Trophoblast cell (in vitro differentiated cells and primary cell): Measurements from ENCODE around the gene RAD51B.
A peak's percentile ranks its signal among the peaks of the same experiment; 100 is the strongest.

ENCODE experiments used
- DNase-seq, 2 donors: peaks; one replicate each; pipeline ENCODE4 v3.0.0-alpha.2; 2016
- H2AFZ ChIP-seq: 2 replicates; pipeline ENCODE4 v1.6.1; 2013; ENCODE audit warnings: low read length, moderate library complexity, mild to moderate bottlenecking; ENCODE audit not compliant: insufficient read depth, poor library complexity
- H2AK5ac ChIP-seq: 2 replicates; pipeline ENCODE4 v1.6.1; 2013; ENCODE audit warnings: mild to moderate bottlenecking, low read length
- H2BK120ac ChIP-seq: 2 replicates; pipeline ENCODE4 v1.6.1; 2013; ENCODE audit warnings: low read length, mild to moderate bottlenecking, moderate library complexity; ENCODE audit not compliant: insufficient read depth, poor library complexity
- H2BK12ac ChIP-seq: 2 replicates; pipeline ENCODE4 v1.6.1; 2013; ENCODE audit warnings: mild to moderate bottlenecking, low read length, moderate library complexity
- H2BK5ac ChIP-seq: 2 replicates; pipeline ENCODE4 v1.6.1; 2013; ENCODE audit warnings: low read length, low read depth, moderate library complexity, mild to moderate bottlenecking; ENCODE audit not compliant: poor library complexity
- H3K14ac ChIP-seq: 2 replicates; pipeline ENCODE4 v1.6.1; 2013; ENCODE audit warnings: mild to moderate bottlenecking, low read length
- H3K18ac ChIP-seq: 2 replicates; pipeline ENCODE4 v1.6.1; 2013; ENCODE audit warnings: mild to moderate bottlenecking, low read length
- H3K23ac ChIP-seq: 2 replicates; pipeline ENCODE4 v1.6.1; 2013; ENCODE audit warnings: low read length
- H3K27ac ChIP-seq: 2 replicates; pipeline ENCODE4 v1.5.1; 2013; ENCODE audit warnings: low read depth, mild to moderate bottlenecking, inconsistent platforms, low read length, moderate library complexity
- H3K27me3 ChIP-seq: 2 replicates; pipeline ENCODE4 v1.6.1; 2013; ENCODE audit warnings: inconsistent platforms, mild to moderate bottlenecking, low read length, moderate library complexity; ENCODE audit not compliant: insufficient read depth
- H3K36me3 ChIP-seq, 2 experiments: 1 replicate in 1 of 2; 2 replicates in 1 of 2; pipeline ENCODE4 v1.6.1; 2013; ENCODE audit warnings: low read length in 2 of 2, mild to moderate bottlenecking in 2 of 2, moderate library complexity in 1 of 2; ENCODE audit not compliant: insufficient read depth in 2 of 2, control insufficient read depth in 1 of 2
- H3K4ac ChIP-seq: 2 replicates; pipeline ENCODE4 v1.6.1; 2013; ENCODE audit warnings: low read depth, mild to moderate bottlenecking, low read length, moderate library complexity
- H3K4me1 ChIP-seq, 2 experiments: 1 replicate in 1 of 2; 2 replicates in 1 of 2; pipeline ENCODE4 v1.6.1; 2013; ENCODE audit warnings: low read length in 2 of 2, mild to moderate bottlenecking in 2 of 2, moderate library complexity in 1 of 2; ENCODE audit not compliant: insufficient read depth in 2 of 2, control insufficient read depth in 1 of 2
- H3K4me2 ChIP-seq: 2 replicates; pipeline ENCODE4 v1.6.1; 2013; ENCODE audit warnings: inconsistent platforms, mild to moderate bottlenecking, low read length, moderate library complexity
- H3K4me3 ChIP-seq: 2 replicates; pipeline ENCODE4 v1.5.1; 2013; ENCODE audit warnings: mild to moderate bottlenecking, low read depth, low read length, inconsistent platforms
- H3K79me1 ChIP-seq: one replicate; pipeline ENCODE4 v1.6.1; 2013; ENCODE audit warnings: low read length
- H3K79me2 ChIP-seq: 2 replicates; pipeline ENCODE4 v1.6.1; 2013; ENCODE audit warnings: low read length, mild to moderate bottlenecking; ENCODE audit not compliant: control insufficient read depth, insufficient read depth, poor library complexity
- H3K9ac ChIP-seq: 2 replicates; pipeline ENCODE4 v1.6.1; 2013; ENCODE audit warnings: mild to moderate bottlenecking, low read length
- H3K9me3 ChIP-seq: 2 replicates; pipeline ENCODE4 v1.6.1; 2013; ENCODE audit warnings: low read depth, mild to moderate bottlenecking, control low read depth, inconsistent platforms, low read length; ENCODE audit not compliant: insufficient read depth
- H4K12ac ChIP-seq: 2 replicates; pipeline ENCODE4 v1.6.1; 2013; ENCODE audit warnings: low read depth, mild to moderate bottlenecking, low read length, moderate library complexity
- H4K8ac ChIP-seq: 2 replicates; pipeline ENCODE4 v1.6.1; 2013; ENCODE audit warnings: low read depth, mild to moderate bottlenecking, low read length, moderate library complexity
- H4K91ac ChIP-seq: one replicate; pipeline ENCODE4 v1.6.1; 2013; ENCODE audit warnings: low read depth, mild to moderate bottlenecking, low read length, moderate library complexity
- WGBS: extraction: QIAGEN DNeasy Blood & Tissue Kit; methylation state at CpG from one replicate; pipeline ENCODE4 v1.1.7; 2013; ENCODE audit warnings: missing lambda C conversion rate; ENCODE audit not compliant: insufficient read length, insufficient coverage; ENCODE audit errors: extremely low coverage; 5-methylcytosine and 5-hydroxymethylcytosine counted together

RAD51B gene

GRCh38 chr14:68692916-68693771, 873.6 kb downstream of the RAD51B start:
- Histone ChIP-seq H3K79me2 (peaks cover 2% of the 10 kb centered on the region), H3K4me1 (peaks cover 10 to 24% of the 10 kb centered on the region in 2 experiments), H3K4me3 (no peak overlapping the region), H4K8ac (no peak overlapping the region), H3K18ac (no peak overlapping the region), H4K12ac (no peak overlapping the region), H3K27me3 (no peaks in the 10 kb centered on the region), H4K91ac (no peak overlapping the region), H2BK12ac (peak overlapping the region; percentile 37), H3K23ac (no peak overlapping the region), H3K79me1 (peaks cover 18% of the 10 kb centered on the region), H3K9ac (no peak overlapping the region), H3K4me2 (no peak overlapping the region), H3K36me3 (no peaks in the 10 kb centered on the region), H2BK120ac (no peak overlapping the region), H2BK5ac (no peak overlapping the region), H3K27ac (no peak overlapping the region), H3K14ac (no peak overlapping the region), H2AFZ (no peak overlapping the region), H3K4ac (no peak overlapping the region), H3K9me3 (no peaks in the 10 kb centered on the region), H2AK5ac (no peak overlapping the region)
- no CpG with 5 or more reads among the region's 14 CpGs for whole genome bisulfite sequencing
- DNase-seq: peak in 1 of 2 donors; percentile 64

- no peak overlapping the region for H2BK5ac ChIP-seq
- peaks cover 6 to 19% of the 10 kb centered on the region in 2 experiments for H3K4me1 ChIP-seq
- no peak overlapping the region for H3K9ac ChIP-seq
- WGBS: no CpG with 5 or more reads among the region's 2 CpGs
- H3K9me3 ChIP-seq: no peaks in the 10 kb centered on the region
- H2BK120ac ChIP-seq: no peak overlapping the region
- H3K4me2 ChIP-seq: no peak overlapping the region
- no peaks in the 10 kb centered on the region for H3K36me3 ChIP-seq
- H3K27me3 ChIP-seq: no peaks in the 10 kb centered on the region
- H2AFZ ChIP-seq: no peak overlapping the region
- no peak overlapping the region for H3K4me3 ChIP-seq
- no peak overlapping the region for H3K23ac ChIP-seq
- H3K4ac ChIP-seq: no peak overlapping the region
- no peaks in the 10 kb centered on the region for H3K79me2 ChIP-seq
- peaks cover 13% of the 10 kb centered on the region for H3K79me1 ChIP-seq
- H3K14ac ChIP-seq: no peak overlapping the region
- no peak overlapping the region for H4K12ac ChIP-seq
- H3K27ac ChIP-seq: no peak overlapping the region
- no peak overlapping the region for H2AK5ac ChIP-seq
- DNase-seq: no peak
- H4K91ac ChIP-seq: no peak overlapping the region
- H2BK12ac ChIP-seq: no peak overlapping the region
- no peak overlapping the region for H3K18ac ChIP-seq
- no peak overlapping the region for H4K8ac ChIP-seq
Measured at GRCh38 chr14:68693926-68694325, 874.3 kb downstream of the RAD51B start.

- Histone ChIP-seq H3K79me1 (peaks cover 7% of the 10 kb centered on the region), H4K8ac (no peak overlapping the region), H3K18ac (peak overlapping the region; percentile 15), H3K14ac (no peak overlapping the region), H3K27ac (no peak overlapping the region), H3K4ac (no peak overlapping the region), H2BK5ac (no peak overlapping the region), H3K9me3 (no peaks in the 10 kb centered on the region), H4K12ac (no peak overlapping the region), H2AK5ac (peak overlapping the region; percentile 71), H3K4me2 (no peak overlapping the region), H3K36me3 (no peaks in the 10 kb centered on the region), H3K79me2 (no peaks in the 10 kb centered on the region), H4K91ac (peak overlapping the region; percentile 39), H3K4me3 (no peak overlapping the region), H2BK12ac (peak overlapping the region; percentile 67), H2BK120ac (peak overlapping the region; percentile 29), H3K4me1 (peaks cover 0 to 13% of the 10 kb centered on the region in 2 experiments), H3K27me3 (no peaks in the 10 kb centered on the region), H2AFZ (no peak overlapping the region), H3K9ac (no peak overlapping the region), H3K23ac (no peak overlapping the region)
- no CpG with 5 or more reads among the region's 7 CpGs for WGBS
- no peak for DNase-seq
Measured at GRCh38 chr14:68694516-68695235, 875.1 kb downstream of the RAD51B start.

- WGBS: no CpG with 5 or more reads among the region's 7 CpGs
- peak; percentile 96 to 97 for DNase-seq
Measured at GRCh38 chr14:68695326-68695768, 875.8 kb downstream of the RAD51B start.

More at GRCh38 chr14:68695326-68695768, 875.8 kb downstream of the RAD51B start:
- Histone ChIP-seq H3K36me3 (no peaks in the 10 kb centered on the region), H2BK5ac (no peak overlapping the region), H3K18ac (no peak overlapping the region), H3K79me1 (peaks cover 2% of the 10 kb centered on the region), H3K4ac (no peak overlapping the region), H3K9ac (no peak overlapping the region), H3K23ac (no peak overlapping the region), H3K79me2 (no peaks in the 10 kb centered on the region), H4K8ac (no peak overlapping the region), H3K14ac (no peak overlapping the region), H4K91ac (no peak overlapping the region), H2BK120ac (no peak overlapping the region), H3K9me3 (no peaks in the 10 kb centered on the region), H3K27ac (no peak overlapping the region), H3K4me3 (no peak overlapping the region), H2AFZ (no peak overlapping the region), H3K4me1 (peaks cover 0 to 13% of the 10 kb centered on the region in 2 experiments), H2BK12ac (no peak overlapping the region), H3K27me3 (no peaks in the 10 kb centered on the region), H4K12ac (no peak overlapping the region), H2AK5ac (no peak overlapping the region), H3K4me2 (no peak overlapping the region)
